ENCODE measurements around the gene RPL37.
"Not testable (repeated sequence)": the region's sequence is repeated elsewhere in the genome, so short reads cannot be mapped to it uniquely, and the experiment has no call there.

Gene RPL37

DNA sequence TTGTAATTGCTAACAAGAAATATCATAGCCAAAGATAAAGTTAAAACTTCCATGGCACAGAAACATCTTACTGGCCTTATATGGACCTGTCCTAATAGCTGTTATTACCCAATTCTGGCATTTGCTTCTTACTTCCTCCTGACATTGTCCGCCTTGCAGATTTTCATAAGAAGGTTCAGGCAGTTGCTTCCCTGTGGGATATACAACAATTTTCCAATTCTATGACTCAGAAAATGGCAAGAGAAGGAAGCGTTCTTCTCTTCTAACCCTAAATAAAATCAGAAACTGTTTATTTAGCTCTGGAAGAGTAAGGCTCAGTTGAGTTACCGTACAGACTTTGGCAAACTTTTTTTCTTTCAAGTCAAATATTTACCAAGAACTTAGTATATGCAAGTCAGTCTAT lies 38.5 kb downstream of the RPL37 start:
- peak; percentile 43 for DNase-seq

DNA sequence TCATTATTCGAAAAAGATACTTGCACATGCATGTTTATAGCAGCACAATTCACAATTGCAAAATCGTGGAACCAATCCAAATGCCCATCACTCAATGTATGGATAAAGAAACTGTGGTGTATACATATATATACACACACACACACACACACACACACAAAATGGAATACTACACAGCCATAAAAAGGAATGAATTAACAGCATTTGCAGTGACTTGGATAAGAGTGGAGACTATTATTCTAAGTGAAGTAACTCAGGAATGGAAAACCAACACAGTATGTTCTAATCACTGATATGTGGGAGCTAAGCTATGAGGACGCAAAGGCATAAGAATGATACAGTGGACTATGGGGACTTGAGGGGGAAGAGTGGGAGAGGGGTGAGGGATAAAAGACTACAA lies 40.1 kb downstream of the RPL37 start:
- DNase-seq: not testable (repeated sequence)

DNA sequence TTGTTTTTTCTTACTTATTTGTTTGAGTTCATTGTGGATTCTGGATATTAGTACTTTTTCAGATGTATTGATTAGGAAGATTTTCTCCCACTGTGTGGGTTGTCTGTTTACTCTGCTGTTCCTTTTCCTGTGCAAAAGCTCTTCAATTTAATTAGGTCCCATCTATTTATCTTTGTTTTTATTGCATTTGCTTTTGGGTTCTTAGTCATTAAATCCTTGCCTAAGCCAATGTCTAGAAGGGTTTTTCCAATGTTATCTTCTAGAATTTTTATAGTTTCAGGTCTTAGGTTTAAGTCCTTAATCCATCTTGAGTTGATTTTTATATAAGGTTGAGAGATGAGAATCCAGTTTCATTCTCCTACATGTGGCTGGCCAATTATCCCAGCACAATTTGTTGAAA lies 40.7 kb downstream of the RPL37 start:
- DNase-seq: not testable (repeated sequence)

DNA sequence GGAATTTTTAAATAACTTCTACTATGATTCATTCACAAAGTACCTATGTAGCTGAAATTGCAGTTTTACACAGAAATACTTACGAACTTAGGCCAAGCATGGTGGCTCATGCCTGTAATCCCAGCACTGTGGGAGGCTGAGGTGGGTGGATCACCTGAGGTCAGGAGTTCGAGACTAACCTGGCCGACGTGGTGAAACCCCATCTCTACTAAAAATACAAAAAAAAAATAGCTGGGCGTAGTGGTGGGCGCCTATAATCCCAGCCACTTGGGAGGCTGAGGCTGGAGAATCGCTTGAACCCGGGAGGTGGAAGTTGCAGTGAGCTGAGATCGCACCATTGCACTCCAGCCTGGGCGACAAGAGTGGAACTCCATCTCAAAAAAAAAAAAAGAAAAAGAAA lies 42.3 kb downstream of the RPL37 start:
- not testable (repeated sequence) for DNase-seq

DNA sequence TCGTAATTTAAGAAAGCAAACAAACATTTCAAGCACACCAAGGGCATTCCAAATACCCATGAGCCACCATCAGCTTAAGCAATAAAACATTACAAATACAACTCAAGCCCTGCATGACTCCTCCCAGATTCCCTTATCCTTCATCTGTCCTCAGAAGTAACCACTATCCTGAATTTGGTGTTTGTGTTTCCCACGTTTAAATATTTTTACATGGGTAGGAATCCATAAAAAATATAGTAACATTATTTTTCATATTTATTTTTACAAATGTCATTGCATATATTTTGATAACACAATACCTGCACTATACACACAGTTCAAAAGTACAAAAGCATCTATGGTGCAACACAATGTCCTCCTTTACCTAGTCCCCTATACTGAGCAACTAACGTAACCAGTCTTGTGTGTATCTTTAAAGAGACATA lies 43.3 kb downstream of the RPL37 start:
- no peak for DNase-seq

DNA sequence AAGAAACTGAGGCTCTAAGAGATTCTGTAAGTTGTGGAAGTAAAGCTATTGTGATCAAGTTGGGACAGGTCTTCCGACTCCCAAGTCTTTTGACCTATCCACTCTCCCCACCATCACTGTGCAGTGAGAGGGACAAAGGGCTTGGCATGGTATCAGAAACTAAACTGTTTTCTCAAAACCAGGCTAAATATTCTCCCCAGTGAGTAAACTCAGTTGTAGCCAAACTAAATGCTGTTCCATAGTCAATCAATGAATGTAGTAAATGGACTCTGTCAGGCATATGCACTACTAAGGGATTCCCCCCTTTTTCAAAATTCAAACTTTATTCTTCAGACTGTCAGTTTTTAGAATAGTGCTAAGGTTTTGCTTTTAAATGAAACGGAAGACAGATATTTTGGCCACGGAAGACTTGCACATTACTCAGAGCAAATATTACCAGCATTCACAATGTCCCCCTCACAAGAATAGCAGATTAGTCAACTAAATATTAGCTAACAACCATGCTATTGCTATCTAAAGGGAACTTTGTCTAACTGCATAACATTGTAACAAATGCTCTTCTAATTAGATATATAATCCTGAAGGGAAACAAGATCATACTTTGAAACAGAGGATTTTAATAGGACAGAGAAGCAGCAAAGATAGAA lies 44.0 kb downstream of the RPL37 start:
- no peak for DNase-seq

DNA sequence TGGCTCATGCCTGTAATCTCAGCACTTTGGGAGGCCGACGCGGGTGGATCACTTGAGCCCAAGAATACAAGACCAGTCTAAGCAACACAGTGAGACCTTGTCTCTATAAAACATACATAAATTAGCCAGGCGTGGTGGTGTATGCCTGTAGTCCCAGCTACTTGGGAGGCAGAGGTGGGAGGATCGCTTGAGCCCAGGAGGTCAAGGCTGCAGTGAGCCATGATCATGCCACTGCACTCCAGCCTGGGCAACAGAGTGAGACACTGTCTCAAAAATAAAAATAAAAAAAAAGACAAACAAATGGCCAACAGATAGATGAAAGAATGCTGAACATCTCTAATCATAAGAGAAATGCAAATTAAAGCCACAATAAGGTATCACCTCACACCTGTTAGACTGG lies 46.1 kb downstream of the RPL37 start:
- DNase-seq: not testable (repeated sequence)

DNA sequence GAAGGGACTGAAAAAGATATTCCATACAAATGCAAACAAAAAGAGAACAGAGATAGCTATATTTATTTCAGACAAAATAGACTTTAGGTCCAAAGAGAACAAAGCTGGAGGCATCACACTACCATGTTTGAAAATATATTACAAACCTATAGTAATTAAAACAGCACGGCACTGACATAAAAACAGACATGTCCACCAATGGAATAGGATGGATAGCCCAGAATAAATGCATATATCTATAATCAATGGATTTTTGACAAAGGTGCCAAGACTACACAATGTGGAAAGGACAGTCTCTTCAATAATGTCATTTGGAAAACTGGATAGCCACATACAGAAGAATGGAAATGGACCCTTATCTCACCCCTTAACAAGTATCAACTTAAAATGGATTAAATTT lies 47.0 kb downstream of the RPL37 start:
- no peak for DNase-seq

DNA sequence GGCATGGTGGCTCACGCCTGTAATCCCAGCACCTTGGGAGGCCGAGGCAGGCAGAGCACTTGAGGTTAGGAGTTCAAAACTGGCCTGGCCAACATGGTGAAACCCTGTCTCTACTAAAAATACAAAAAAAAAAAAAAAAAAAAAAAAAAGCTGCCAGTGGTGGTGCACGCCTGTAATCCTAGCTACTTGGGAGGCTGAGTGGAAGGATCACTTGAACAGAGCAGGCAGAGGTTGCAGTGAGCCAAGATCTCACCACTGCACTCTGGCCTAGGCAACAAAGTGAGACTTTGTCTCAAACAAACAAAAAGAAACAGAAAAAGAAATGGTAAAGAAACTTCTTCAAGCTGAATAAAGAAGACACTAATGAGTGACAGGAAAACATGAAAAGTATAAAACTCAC lies 48.4 kb downstream of the RPL37 start:
- not testable (repeated sequence) for DNase-seq

DNA sequence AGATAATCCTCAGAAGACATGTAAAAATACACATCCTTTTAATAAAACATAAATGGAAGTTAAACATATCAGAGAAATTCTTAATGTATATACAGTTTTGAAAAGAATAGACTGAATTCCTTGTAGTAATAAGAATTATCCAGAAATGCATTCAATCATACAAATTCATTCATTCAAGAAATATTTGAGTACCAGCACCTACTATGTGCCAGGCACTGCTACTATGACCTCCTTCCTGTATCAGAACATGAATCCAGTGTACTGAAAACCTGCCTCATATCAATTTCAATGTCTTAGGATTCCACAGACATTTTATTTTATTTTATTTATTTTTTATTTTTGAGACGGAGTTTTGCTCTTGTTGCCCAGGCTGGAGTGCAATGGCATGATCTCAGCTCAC lies 50.1 kb downstream of the RPL37 start:
- no peak for DNase-seq

DNA sequence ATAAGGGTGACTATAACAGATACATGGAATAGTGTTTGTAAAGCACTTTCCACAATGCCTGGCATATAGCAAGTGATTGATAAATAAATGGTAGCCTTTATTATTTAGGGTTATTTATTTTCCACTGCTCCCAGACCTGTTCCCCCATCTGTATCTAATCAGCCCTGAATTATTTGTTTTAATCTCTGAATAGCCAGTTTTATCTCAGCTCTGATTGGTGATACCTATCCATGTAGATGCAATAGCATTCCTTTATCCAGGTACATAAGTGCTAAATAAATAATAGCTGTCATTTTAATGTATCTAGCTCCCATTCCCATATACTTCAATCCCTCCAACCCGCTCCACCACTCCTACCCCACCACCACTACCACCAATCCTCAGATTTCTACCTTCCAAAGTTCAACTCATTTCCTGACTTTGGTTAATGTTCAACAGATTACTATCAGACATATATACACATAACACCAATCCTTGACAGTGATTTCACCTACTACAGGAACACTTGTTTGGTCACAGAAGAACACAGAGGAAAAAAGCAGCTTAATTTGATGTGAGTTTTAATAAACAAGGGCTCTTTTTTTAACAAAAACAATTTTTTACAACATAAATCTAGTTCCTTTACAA lies 50.9 kb downstream of the RPL37 start:
- DNase-seq: no peak

DNA sequence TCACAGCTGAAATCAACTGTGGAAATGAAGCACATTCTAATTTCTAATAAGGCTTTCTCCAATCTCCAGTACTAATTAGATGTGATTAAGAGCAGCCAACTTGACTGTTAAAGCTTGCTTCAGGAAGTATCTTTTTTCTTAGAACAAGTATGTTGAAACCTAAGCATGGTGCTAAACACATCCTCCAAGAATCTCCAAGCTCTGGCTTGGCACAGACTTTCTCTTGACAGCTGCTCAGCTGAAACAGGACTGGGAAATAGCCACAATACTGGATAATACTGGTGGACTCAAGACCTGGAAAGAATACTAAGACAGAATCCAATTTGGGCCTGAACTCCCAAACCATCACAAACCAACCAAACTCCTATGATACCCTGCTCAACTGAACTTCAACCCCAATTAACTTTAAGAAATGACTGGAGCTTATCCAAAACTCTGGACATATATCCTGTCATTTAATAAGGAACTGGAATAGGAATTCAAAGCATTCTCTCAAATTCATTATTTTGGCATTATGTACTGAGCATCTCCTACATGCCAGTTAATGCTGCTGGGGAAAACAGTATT lies 53.1 kb downstream of the RPL37 start:
- DNase-seq: peak; percentile 15

DNA sequence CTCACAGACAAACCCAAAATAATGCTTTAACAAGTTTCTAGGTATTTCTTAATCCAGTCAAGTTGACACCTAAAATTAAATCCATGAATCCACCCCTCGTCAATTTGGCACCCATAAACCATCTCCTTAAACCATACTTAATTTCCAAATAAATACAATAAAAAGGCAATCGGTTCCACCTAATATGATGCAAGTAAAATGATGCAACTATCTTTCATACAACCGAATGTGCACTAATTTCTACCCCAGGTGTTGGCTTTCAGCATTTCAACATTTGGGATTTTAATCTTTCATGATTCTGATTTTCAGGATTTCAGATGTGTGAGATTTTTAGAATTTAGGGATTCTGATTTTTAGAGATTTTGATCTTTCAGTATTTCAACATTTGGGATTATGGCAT lies 54.2 kb downstream of the RPL37 start:
- no peak for DNase-seq

DNA sequence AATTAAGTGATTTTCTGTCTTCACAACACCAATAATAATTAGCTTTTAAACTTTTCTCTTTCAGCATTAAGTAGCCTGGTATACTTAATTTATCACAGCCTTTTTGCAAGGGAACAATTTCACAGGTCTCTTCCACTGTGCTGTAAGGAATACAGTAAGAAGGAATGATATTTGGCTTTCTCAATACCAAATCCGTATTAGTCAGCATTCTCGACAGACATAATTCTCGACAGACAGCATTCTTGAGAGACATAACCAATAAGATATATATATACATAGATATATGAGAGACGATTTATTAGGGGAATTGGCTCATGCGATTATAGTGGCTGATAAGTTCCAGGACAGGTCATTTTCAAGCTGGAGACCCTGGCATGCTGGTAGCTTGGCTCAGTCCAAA lies 54.8 kb downstream of the RPL37 start:
- DNase-seq: no peak

DNA sequence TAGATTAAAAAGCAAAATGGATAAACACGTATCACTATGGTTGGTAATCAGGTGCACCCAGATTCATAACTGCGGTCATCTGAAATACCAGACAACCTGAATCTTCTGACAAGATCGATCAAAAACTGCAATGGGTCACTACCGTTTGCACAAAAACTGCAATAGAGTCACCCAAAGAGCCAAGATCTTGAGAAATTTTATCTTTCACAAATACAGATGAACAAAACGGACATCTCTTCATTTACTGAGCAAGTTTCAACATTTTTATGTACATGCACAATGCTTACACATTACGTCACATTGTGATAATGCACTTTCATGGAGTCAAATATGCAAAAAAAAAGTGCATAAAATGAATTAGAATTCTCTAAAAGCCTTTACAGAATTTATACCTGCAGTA lies 55.5 kb downstream of the RPL37 start:
- DNase-seq: no peak

DNA sequence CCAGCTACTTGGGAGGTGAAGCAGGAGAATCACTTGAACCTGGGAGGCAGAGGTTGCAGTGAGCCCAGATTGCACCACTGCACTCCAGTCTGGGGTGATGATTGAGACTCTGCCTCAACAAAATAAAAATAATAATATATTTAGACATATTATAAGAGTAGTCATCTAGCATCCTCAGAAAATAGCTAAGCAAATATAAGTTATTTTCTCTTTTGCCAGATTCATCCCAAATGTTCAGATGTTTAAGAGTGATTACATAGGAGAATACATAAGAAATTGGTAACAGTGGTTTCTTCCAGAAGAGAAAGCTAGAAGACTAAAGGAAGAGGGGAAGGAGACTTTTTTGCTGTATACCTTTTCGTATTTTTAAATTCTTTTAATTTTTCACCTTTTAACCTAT lies 56.9 kb downstream of the RPL37 start:
- no peak for DNase-seq

DNA sequence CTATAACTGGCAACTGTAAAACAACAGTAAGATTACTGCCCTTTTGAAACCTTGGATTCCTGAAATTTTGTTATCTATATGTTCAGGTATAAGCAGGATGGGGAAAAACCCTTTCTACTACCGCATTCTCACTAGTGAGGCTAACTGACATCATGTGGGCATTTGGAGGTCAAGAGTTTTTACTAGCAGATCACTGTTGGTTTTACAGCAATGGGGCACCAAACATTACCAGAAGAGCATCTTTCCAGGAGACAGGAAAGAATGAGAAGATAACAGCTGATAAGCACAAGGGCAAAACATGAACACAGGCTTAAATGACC lies 58.4 kb downstream of the RPL37 start:
- no peak for DNase-seq

DNA sequence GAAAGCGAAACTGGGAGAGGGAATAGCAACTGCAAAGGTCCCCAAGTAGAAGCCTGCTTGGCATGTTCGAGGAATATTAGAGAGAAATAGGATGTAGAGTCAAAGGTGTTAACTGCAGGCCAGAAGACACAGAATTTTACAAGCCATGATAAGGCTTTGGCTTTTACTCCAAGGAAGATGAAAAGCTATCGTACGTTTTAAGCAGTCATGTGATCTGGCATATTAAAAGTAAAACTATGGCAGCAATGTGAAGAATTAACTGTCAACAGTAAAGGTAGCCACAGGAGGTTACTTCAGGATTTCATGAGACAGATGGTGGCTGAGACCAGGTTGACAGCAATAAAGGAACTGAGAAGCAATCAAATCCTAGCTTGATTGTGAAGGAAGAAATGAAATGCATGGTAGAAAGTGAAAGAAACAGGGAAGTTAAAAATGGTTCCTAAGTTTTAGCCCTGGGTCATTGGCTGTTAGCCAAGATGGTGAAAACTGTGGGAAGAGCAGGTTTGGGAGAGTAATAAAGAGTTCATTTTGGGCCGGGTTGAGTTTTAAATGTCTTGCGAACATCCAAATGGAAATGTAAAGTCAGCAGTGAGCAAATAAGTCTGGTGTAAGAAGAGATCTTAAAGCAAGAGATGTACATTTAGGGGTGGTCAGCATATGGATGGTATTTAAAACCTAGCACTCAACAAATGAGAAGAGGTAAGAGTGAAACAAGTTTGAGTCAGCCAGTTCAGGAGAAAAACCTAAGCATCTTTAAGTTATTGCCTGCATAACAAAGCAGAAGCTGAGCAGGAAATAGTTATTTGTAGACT lies 59.0 kb downstream of the RPL37 start:
- DNase-seq: no peak
